GM12864 (cell line): ENCODE measurements around the gene CA5A.
"Not testable (repeated sequence)": the region's sequence is repeated elsewhere in the genome, so short reads cannot be mapped to it uniquely, and the experiment has no call there.

Experiments
- DNase-seq: peaks from one replicate; pipeline ENCODE4 v3.0.0-alpha.2; 2011; ENCODE audit warnings: low read depth
- H3K4me3 ChIP-seq: 2 replicates; pipeline ENCODE4 v1.5.1; 2011; ENCODE audit warnings: mild to moderate bottlenecking, low read depth, low read length, control low read depth
- TF ChIP-seq, protein P1 (sequence below): IDR thresholded peaks from 2 replicates; pipeline ENCODE4 v1.5.1; 2011; ENCODE audit warnings: low read depth, mild to moderate bottlenecking, moderate library complexity, low read length, control low read depth, inconsistent platforms; ENCODE audit errors: missing control alignments

The CA5A gene

GRCh38 chr16:87874639-87875427, 61.5 kb downstream of the CA5A start:
- TF ChIP-seq, protein P1, sequence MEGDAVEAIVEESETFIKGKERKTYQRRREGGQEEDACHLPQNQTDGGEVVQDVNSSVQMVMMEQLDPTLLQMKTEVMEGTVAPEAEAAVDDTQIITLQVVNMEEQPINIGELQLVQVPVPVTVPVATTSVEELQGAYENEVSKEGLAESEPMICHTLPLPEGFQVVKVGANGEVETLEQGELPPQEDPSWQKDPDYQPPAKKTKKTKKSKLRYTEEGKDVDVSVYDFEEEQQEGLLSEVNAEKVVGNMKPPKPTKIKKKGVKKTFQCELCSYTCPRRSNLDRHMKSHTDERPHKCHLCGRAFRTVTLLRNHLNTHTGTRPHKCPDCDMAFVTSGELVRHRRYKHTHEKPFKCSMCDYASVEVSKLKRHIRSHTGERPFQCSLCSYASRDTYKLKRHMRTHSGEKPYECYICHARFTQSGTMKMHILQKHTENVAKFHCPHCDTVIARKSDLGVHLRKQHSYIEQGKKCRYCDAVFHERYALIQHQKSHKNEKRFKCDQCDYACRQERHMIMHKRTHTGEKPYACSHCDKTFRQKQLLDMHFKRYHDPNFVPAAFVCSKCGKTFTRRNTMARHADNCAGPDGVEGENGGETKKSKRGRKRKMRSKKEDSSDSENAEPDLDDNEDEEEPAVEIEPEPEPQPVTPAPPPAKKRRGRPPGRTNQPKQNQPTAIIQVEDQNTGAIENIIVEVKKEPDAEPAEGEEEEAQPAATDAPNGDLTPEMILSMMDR = no peak
- H3K4me3 ChIP-seq = no peak overlapping the region
- no peak for DNase-seq

GRCh38 chr16:87870418-87871291, 65.7 kb downstream of the CA5A start:
- DNase-seq = not testable (repeated sequence)

GRCh38 chr16:87869879-87870417, 66.4 kb downstream of the CA5A start:
- not testable (repeated sequence) for H3K4me3 ChIP-seq, DNase-seq

More at GRCh38 chr16:87870418-87871291, 65.7 kb downstream of the CA5A start:
- not testable (repeated sequence) for H3K4me3 ChIP-seq

GRCh38 chr16:87869061-87869878, 67.1 kb downstream of the CA5A start, which contains the start of gene SLC7A5:
Gene SLC7A5 (minus strand): TSS chr16:87869507. CDS start chr16:87869422, 85 bp downstream.
- DNase-seq = not testable (repeated sequence)
- H3K4me3 ChIP-seq = peak within 1 kb of the TSS; percentile 58

GRCh38 chr16:87868254-87869029, 67.9 kb downstream of the CA5A start:
- peak; percentile 59 for DNase-seq

DNA sequence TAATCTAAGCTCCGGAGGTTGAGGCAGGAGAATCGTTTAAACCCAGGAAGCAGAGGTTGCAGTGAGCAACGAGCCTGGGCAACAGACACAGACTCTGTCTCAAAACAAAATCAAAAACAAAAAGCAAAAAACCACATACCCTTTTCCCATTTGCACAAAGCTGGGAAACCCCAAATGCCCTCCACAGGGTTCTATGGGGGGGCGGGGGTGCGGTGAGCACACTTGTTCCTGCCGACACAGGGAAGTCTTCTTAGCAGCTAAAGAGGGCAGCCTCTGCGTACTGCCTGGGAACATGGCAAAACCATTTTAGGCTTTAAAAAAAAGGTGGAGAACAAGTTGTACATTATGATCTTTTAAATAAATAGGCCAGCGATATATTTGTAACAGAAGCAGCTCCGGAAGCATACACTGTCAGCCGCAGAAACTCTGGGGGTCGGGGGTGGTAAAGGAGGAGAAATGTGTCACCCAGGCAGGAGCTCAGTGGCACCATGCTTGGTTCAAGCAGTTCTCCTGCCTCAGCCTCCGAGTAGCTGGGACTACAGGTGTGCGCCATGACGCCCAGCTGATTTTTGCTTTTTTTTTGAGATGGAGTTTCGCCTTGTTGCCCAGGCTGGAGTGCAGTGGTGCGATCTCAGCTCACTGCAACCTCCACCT, 70.3 kb downstream of the CA5A start:
- not testable (repeated sequence) for DNase-seq
- peak overlapping the region; percentile 66 for H3K4me3 ChIP-seq

More at GRCh38 chr16:87868254-87869029, 67.9 kb downstream of the CA5A start:
- peak overlapping the region; percentile 58 for H3K4me3 ChIP-seq

DNA sequence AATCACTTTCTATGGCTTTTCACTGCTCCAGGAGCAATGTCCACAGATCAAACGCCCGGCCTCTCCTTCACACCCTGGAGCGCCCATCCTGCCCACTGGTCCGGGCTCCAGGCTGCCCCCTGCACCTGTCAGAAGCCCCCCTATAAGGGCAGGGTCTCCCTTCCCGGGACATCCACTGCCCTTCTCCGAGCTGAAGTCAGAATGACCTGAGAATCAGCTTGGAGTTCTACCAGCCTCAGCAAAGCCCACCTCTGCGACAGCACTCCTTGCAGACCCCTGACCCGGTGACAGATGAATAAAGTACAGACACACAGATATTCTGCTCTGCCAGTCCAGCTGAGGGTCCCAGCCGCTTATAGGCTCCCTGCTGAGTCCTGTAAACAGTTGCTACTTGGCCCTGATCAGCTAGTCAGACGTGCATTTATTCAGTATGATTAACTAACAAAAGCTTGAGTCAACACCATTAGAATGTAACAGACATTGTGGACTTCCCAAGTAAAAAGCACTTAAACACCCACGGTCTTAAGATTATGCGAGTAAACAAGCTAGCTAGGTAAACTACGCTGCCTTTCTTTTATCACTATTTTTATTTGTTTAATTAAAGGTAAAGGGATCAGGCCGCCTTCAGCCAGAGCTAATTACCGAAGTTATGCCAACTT, 71.9 kb downstream of the CA5A start:
- H3K4me3 ChIP-seq = peak overlapping the region; percentile 35
- no peak for DNase-seq
- TF ChIP-seq, protein P1 = no peak

GRCh38 chr16:87863327-87863635, 73.0 kb downstream of the CA5A start:
- DNase-seq = not testable (repeated sequence)
- H3K4me3 ChIP-seq = peak overlapping the region; percentile 31; the same call in 1 of the 2 replicates

- not testable (repeated sequence) for DNase-seq
- peak overlapping the region; percentile 31 for H3K4me3 ChIP-seq
Observed at GRCh38 chr16:87862597-87863326, 73.6 kb downstream of the CA5A start.

GRCh38 chr16:87861300-87862099, 74.8 kb downstream of the CA5A start:
- not testable (repeated sequence) for H3K4me3 ChIP-seq, DNase-seq
